T-helper 22 cell (primary cell): ENCODE measurements around the gene UTP25.
"Not testable (repeated sequence)": the region's sequence is repeated elsewhere in the genome, so short reads cannot be mapped to it uniquely, and the experiment has no call there.

Experiments used
- DNase-seq: peaks from one replicate; pipeline ENCODE4 v3.0.0-alpha.2; 2020; ENCODE audit warnings: low read depth

The UTP25 gene

GRCh38 chr1:209896346-209896745 is 68.6 kb downstream of the UTP25 start:
- no peak for DNase-seq

- DNase-seq = not testable (repeated sequence)
Observed at GRCh38 chr1:209898271-209898670, 70.5 kb downstream of the UTP25 start.

- DNase-seq = not testable (repeated sequence)
Observed at GRCh38 chr1:209898851-209899250, 71.1 kb downstream of the UTP25 start.

GRCh38 chr1:209899948-209900347 is 72.2 kb downstream of the UTP25 start:
- DNase-seq = no peak

GRCh38 chr1:209900734-209901133 is 73.0 kb downstream of the UTP25 start:
- DNase-seq = no peak

GRCh38 chr1:209901211-209901610 is 73.4 kb downstream of the UTP25 start:
- DNase-seq = no peak

GRCh38 chr1:209904774-209905173 is 77.0 kb downstream of the UTP25 start:
- DNase-seq = not testable (repeated sequence)
